Ammon's horn (tissue), 1 donor: ENCODE measurements around the gene PTX4.

Source experiments
- DNase-seq: peaks from one replicate; pipeline ENCODE4 v3.0.0-alpha.2; 2016; ENCODE audit warnings: low spot score

Gene PTX4

GRCh38 chr16:1523581-1524245 lies 35.0 kb upstream of the PTX4 start:
- DNase-seq, result no peak

- no peak for DNase-seq
Observed at GRCh38 chr16:1520461-1520860, 31.7 kb upstream of the PTX4 start.

GRCh38 chr16:1519831-1520230 lies 31.1 kb upstream of the PTX4 start:
- DNase-seq, result no peak

- DNase-seq, result no peak
Observed at GRCh38 chr16:1518626-1519135, 29.9 kb upstream of the PTX4 start.

- DNase-seq, result no peak
Observed at GRCh38 chr16:1514507-1514906, 25.8 kb upstream of the PTX4 start.

- no peak for DNase-seq
Observed at GRCh38 chr16:1512774-1513173, 24.0 kb upstream of the PTX4 start.

- no peak for DNase-seq
Observed at GRCh38 chr16:1511662-1512569, 23.2 kb upstream of the PTX4 start.

GRCh38 chr16:1510941-1511351 lies 22.2 kb upstream of the PTX4 start:
- DNase-seq, result no peak

GRCh38 chr16:1510272-1510671 lies 21.5 kb upstream of the PTX4 start:
- DNase-seq, result no peak

GRCh38 chr16:1509307-1510221 lies 20.8 kb upstream of the PTX4 start:
- no peak for DNase-seq

GRCh38 chr16:1508494-1509187 lies 19.9 kb upstream of the PTX4 start:
- no peak for DNase-seq

- DNase-seq, result no peak
Observed at GRCh38 chr16:1506494-1507213, 17.9 kb upstream of the PTX4 start.

- DNase-seq, result no peak
Observed at GRCh38 chr16:1505912-1506311, 17.2 kb upstream of the PTX4 start.

GRCh38 chr16:1505073-1505844 lies 16.5 kb upstream of the PTX4 start:
- DNase-seq, result no peak

GRCh38 chr16:1503110-1503955 lies 14.6 kb upstream of the PTX4 start:
- DNase-seq, result no peak

- no peak for DNase-seq
Observed at GRCh38 chr16:1502092-1503004, 13.6 kb upstream of the PTX4 start.

GRCh38 chr16:1501630-1502029 lies 12.9 kb upstream of the PTX4 start:
- no peak for DNase-seq
